ENCODE data around the gene SNX18.
"Not testable (repeated sequence)": the region's sequence is repeated elsewhere in the genome, so short reads cannot be mapped to it uniquely, and the experiment has no call there.

SNX18 gene

DNA sequence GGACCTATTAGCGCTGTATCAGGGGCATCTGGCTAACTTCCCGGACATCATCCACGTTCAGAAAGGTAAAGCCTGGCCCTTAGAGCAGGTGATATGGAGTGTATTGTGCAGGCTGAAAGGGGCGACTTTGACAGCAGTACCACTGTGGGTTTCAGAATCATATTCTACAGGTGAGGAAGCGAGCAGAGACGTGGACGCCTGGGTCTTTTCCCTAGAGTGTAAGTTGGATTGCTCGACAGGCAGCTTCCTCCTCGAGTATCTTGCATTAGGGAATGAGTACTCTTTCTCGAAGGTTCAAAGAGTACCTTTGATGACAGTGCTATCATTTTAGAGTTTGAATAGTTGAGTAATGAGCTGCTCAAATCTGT is 1.9 kb downstream of the SNX18 start:
- no peak for DNase-seq

DNA sequence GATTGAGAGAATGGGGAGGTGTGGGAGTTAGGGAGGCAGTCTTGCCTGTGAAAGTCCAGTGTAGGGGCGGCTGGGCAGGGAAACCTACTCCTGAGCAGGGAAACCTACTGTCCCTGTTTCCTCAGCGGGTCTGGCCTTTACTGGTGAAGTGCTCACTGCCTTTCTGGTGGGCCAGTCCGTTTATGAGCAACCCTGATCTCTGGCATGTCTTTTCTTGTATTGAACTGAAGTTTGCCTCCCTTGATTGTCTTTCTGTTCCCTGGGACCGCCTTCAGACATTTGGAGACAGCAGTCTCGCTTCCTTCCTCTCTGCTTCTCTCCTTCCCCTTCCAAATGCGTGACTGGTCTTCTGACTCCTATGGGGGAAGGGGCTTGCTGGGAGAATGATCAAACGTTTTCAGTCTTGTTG is 2.9 kb downstream of the SNX18 start:
- DNase-seq, result no peak

DNA sequence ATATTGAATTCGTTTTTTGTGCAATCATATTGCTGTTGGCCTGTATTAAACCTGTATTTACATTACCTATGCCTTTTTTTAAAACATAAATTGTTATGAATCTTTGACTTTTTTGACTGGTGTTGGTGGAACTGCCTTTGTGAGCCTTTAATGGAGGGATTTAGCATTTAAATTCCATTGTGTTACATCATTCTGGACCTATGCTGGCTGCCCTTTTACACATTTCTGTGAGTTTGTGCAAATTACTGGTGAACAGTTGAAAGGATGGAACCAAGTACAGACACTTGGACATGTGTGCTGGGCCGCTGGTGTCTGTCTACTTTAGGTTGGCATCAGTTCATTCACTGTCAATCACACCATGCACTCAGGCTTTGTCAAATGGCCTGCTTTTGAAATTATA is 3.4 kb downstream of the SNX18 start:
- no peak for DNase-seq

DNA sequence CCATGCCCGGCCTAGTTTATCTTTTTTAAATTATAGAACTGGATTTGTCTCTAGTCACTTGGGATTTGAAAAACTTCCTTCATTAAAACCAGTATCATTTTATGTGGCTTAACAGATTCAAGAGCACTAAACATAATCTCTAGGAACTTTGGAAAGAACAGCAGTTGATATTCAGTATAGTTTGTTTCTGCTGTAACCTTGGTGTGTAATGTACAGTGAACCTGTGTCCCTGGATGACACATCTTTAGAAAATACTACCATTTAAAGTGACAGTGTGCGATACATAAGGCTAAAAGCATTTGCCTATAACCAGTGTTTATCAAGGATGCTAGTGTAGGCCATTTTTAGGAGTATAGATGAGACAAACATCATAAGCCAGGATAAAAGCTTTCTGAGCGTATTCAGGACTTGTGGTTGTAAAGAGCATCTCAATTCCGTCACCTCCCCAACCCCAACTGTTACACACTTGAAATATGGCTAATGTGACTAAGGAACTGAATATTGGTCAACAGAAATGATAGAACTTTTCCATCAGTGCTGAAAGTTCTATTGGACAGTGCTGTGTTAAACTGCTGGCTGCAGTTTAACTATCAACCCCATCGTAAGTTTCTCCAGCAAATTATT is 4.4 kb downstream of the SNX18 start:
- no peak for DNase-seq

DNA sequence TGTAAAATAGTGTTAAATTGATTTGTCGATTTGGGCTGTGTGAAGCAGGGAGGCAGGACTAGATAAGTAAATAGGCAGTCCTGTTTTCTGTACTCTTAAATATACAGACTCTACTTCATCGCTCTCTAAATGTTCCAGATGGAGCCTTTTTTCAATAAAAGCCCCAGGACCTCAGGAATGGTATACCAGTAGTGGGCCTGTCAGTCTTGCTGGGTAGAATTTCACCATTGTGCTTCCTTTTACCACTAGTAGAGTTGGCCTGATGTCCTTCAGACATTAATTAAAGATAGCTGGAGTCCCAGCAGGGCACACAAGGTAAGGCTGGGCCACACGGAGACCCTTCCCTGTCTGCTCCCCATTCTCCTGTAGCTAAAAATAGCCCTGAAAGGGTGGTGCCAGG is 6.0 kb downstream of the SNX18 start:
- no peak for DNase-seq

DNA sequence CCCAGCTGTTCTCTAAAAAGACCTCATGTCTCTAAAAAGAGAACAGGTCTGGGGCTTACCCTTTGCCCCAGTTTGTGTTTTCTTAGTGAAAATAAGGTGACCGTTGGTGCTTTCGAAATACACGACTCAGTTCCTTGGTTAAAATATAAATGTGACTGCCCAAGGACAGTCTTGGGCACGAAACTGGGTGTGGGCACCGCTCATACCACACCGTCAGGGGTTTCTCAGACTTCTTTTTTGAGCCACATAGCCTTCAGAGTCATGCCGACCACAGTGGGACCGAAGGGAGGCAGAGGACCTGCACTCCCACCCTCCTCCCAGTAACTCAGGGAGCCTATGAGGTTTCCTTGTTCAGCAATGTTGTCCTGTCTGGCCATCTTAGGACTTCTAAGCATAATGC is 6.5 kb downstream of the SNX18 start:
- DNase-seq, result no peak

DNA sequence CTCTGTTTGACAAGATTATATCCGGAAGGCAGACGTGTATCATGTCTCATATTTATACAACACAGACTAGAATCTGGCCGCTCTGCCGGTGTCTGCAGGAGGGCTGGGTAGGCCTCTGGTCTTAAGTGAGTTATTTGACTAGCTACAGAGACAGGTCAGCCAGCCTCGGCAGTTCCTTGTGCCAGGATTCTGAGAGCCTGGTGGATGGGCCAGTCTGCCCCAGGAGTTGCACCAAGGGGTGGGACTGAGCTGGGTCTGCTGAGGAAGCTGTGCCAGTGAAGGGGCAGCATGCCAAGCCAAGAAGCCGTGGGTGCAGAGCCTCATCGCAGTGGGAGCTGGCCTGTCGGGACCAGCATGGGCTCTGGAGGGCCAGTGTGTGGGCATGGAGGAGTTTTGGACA is 7.1 kb downstream of the SNX18 start:
- DNase-seq, result no peak

DNA sequence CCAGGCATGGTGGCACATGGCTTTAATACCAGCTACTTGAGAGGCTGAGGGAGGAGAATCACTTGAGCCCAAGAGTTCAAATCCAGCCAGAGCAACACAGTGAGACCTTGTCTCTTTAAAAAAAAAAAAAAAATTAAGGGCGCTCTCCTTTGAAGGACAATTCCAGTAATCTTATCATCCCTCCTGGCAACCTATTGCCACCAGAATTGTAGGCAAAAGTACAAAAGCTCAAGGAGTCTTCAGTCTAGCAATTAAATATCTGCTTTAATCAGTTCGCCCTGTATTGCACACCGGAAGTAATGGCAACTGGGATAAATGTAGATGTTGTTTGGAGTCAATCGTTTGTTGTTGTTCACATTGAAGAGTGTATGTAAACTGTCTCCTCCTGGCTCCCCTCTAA is 7.7 kb downstream of the SNX18 start:
- no peak for DNase-seq

DNA sequence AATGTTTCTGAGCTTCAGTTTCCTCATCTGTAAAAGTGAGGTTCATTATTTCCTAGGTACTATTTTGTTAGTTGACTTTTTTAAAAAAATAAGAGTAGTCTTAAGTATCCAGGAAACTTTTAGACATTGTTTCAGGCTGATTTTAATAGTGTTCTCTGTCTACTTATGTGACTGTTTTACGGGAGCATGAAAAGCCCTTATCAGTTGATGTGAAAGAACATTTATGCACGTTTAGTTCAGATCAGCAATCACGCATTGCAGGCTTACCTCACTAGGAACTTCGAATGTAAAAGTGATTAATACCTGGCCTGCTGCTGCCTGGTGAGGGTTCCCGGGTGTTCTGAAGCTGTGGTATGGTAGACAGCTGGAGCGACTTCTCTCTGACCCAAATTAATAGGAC is 8.1 kb downstream of the SNX18 start:
- no peak for DNase-seq

DNA sequence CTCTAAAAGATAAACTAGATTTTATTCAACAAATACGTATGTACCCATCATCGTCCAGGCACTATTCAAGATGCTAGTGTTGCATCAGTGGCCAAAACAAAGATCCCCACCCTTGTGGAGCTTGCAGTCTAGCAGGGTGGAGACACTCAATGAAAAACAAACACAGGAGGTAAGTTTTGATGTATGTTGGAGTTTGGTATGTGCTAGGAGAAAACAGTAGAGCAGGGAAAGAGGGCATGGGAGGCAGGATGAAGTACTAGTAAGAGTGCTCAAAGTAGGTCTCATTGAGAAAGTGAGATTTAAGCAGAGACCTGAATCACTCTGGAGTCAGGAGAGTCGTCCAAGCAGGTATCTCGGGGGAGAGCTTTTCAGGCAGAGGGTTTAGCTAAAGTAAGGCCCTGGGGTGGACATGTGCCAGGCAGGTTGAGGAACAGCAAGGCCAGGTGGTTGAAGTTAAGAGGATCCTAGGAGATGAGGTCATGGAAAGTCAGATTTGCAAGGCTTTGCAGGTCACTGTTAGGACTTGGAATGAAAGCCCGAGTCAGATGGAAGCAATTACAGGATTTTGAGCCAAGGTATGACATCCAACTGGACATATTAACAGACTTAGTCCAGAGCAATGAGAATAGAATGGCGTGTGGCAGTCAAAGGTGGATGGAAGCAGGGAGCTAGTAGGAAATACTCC is 9.2 kb downstream of the SNX18 start:
- DNase-seq, result no peak

DNA sequence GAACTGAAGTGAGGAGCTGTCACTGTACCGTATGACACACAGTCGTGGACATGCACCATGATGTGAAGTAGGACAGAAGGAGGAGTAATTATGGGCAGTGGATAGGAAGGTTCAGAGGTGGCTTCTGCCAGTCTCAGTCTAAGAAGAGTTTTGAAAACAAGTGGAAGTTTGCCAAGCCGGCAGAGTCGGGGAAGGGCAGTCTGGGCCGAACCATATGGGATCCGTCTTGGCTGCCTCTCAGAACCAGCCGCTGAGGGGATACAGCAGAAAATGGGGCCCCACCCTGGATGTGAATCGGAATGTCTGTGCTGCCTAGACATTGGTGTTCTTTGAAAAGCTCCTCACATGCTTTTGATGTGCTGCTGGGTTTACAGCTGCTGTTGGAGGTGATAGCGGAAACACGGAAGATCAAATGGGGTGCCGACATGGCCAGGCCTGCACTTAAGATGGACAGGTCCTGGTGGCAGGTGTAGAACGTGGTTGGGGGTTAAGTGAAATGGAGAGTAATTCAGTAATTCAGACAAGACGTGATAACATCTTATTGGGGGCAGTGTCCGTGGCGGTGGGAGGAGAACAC is 11.2 kb downstream of the SNX18 start:
- no peak for DNase-seq

DNA sequence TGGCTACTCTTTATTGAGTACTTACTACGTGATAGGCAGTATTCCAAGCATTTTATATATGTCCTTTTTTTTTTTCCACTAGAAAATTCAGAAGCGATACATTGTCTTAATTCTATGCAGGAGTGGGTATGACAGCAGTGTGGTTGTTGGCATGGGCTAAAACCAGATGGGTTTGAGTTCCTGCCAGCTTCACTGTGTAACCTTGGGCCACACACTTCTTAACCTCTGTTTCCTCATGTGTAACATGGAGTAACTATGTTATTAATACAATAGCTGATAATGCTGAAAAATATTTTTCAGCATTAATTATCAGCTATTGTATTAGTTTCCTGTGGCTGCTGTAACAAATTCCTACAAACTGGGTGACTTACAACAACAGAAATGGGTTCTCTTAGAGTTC is 12.0 kb downstream of the SNX18 start:
- no peak for DNase-seq

DNA sequence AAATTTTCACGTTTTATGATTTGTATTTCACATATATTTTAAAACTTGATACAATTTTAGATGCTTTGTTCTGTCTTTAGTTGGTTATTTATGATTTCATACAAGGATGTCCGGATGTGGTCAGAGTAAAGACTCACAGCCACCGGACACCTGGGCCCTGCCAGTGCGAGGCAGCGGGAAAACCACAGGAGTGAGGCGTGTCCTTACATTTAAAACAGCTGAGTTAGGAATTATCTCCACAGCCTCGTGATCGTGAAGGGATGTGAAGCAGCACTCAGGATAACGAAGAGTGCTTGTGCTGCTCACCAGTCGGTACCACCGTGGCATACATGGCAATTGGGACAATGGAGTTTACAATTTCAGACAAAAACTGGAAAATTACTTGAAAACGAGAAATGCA is 14.0 kb downstream of the SNX18 start:
- DNase-seq, result no peak

DNA sequence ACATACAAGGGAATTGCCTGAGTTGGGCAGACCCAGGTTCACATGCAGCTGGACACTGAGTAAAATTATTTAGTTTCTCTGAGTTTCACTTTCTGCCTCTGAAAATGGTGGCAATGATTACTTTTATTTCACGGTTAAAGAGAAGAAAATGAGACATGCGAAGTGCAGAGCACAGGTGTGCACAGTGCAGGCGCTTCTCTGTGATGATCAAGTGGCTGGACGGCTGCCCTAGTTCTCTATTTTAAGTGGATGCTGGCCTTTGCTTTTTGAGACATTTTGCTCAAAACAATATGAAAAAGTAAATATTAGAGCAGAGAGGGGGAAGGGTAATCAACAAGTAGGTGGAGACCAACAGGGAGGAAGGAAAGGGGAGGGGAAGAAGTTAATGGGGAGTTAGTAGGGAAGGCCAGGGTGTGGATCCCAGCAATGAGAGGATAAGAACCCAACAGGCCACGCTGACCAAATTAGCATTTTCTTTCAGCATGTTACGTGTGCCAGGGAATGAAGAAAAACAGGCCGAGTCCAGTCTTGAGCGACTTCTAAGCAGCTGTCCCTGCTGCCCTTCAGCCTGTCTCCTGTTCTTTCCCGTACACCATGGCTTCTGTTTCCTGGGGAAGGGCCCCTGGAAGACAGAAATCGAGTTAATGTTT is 16.1 kb downstream of the SNX18 start:
- no peak for DNase-seq

DNA sequence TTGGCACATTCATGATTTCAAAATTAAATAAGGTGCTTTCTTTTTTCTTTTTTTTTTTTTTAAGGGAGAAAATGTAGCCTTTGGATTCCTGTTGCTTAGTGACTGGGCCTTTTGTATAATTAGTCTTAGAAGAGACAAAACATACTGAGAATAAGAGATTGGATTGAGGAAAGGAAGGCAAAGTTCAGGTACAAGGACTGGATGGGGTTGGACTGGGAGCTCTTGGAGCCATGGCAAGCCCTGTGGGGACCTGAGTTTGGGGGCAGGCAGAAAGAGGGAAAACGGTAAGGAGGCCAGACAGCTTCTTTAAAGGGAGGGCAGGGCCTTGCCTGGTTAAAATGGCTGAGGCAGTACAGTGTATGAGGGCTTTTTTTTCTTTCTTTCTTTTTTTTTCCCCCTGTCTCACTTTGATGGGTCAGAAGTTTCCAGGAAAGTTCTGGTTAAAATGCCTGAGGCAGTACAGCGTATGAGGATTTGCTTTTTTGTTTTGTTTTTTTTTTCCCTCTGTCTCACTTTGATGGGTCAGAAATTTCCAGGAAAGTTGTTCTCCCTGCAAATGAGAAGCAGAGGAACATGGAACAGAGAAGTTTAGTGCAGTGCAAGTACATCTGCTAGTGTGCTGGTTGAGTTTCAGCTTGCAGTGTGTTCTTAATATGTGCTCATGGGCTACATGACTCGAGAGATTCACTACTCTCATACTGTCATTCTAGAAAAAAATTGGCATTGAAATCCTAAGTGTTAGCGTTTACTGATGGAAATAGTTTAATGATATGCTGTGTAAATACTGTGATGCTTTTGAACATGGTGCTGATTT is 16.8 kb downstream of the SNX18 start:
- no peak for DNase-seq

DNA sequence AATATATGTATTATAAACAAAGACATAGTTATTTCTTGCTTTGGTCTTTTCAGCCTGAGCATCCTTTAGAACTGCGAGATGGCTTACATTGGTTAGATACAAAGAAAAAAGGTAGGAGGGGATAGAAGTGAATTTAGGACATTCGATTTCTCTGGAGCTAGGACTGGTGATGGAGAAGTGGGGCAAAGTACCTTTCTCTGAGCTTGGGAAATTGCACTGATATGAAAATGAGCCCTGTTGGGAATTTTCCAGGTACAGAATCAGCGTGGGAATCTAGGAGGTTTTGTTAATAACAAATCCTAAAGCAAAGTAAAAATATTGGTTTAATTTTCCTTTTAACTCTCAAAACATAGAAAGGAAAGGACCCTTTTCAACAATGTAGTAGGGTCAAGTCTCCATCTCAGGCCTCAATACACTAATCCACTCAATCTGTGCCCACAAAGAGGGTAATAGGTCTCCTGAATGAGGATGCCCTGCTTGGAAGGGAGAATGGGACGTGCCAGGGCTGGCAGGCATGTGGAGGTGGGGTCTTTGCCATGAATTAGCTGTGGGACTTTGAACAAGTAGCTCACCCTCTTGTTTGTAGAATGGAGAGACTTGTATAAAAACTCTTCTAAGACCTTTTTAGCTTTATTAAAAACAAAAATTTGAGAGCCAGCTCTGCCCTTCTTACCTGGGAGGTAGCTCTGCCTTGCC is 17.7 kb downstream of the SNX18 start:
- no peak for DNase-seq

DNA sequence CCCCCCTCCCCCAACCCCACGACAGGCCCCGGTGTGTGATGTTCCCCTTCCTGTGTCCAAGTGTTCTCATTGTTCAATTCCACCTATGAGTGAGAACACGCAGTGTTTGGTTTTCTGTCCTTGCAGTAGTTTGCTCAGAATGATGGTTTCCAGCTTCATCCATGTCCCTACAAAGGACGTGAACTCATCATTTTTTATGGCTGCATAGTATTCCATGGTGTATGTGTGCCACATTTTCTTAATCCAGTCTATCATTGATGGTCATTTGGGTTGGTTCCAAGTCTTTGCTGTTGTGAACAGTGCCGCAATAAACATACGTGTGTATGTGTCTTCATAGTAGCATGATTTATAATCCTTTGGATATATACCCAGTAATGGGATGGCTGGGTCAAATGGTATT is 18.8 kb downstream of the SNX18 start:
- DNase-seq, result not testable (repeated sequence)

DNA sequence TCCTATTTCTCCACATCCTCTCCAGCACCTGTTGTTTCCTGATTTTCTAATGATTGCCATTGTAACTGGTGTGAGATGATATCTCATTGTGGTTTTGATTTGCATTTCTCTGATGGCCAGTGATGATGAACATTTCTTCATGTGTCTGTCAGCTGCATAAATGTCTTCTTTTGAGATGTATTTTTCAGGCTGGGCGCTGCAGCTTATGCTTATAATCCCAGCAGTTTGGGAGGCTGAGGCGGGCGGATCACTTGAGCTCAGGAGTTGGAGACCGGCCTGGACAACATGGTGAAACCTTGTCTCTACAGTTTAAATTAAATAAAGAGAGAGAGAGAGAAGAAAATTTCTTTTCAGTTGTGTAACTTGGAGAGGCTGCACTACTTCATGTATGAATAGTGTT is 19.3 kb downstream of the SNX18 start:
- not testable (repeated sequence) for DNase-seq

DNA sequence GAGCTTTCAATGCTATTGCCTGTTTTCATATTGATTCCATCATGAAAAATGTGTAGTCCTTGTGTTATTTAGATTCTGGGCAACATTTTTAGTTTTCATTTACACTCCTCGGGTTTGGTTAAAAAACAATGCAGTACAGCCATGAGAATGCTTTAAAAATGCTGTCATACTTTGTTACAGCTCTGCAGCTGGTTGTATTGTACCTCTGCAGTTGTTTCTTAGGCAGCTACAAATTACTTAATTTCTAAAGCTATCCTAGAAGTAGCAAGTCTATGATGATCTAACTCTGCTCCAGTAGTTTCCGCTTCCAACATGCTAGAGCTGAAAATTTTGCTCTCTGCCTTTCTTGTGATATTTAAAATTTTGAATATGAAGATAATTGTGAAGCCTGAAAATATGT is 20.2 kb downstream of the SNX18 start:
- no peak for DNase-seq

DNA sequence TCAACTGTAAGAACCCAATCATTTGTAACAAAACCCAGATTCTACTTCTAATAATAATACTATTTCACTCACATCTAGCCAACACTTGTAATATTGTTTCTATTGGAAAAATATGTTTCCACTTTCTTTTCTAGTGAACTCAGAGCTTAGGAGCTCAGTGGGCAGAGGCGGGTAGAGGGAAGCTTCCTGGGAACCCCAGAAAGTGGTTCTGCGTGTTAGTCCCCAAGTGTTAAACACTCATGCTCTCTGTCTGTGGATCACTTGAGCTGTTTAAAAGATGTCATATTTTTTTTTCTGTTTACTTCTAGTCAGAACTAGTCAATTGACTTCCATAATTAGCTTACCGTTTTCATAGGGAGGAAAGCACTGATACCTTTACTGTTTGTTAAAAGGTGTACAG is 20.6 kb downstream of the SNX18 start:
- DNase-seq, result no peak

DNA sequence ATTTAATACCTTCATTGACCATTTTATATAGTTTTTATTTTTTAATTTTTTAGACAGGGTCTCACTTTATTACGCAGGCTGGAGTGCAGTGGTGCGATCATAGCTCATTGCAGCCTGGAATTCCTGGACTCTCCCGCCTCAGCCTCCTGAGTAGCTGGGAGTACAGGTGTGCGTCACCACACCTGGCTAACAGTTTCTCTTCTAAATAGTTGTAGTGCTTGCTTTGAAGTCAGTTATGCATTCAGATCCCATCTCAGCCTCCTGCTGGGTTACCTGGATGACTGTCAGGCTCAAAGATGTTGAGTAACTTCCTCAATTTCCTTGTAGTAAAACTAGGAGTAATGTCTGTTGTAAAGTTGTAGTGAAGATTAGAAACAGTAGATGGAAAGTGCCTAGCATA is 21.4 kb downstream of the SNX18 start:
- DNase-seq, result no peak

DNA sequence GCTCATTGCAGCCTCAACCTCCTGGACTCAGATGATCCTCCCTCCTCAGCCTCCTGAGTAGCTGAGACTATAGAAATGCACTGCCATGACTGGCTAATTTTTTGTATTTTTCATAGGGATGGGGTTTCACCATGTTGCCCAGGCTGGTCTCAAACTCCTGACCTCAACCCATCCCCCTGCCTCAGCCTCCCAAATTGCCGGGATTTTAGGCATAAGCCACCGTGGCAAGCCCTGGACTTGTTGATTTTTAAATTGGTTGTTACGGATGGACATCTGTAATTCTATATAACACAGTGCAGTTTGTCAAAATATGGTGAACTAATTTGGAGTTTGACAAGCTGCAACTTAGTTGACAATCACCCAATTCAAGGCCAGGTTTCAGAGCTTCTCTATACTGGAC is 22.7 kb downstream of the SNX18 start:
- DNase-seq, result no peak

Measured in NCI-H187 (cell line).